ENCODE results near the gene TBXA2R.

TBXA2R gene

DNA sequence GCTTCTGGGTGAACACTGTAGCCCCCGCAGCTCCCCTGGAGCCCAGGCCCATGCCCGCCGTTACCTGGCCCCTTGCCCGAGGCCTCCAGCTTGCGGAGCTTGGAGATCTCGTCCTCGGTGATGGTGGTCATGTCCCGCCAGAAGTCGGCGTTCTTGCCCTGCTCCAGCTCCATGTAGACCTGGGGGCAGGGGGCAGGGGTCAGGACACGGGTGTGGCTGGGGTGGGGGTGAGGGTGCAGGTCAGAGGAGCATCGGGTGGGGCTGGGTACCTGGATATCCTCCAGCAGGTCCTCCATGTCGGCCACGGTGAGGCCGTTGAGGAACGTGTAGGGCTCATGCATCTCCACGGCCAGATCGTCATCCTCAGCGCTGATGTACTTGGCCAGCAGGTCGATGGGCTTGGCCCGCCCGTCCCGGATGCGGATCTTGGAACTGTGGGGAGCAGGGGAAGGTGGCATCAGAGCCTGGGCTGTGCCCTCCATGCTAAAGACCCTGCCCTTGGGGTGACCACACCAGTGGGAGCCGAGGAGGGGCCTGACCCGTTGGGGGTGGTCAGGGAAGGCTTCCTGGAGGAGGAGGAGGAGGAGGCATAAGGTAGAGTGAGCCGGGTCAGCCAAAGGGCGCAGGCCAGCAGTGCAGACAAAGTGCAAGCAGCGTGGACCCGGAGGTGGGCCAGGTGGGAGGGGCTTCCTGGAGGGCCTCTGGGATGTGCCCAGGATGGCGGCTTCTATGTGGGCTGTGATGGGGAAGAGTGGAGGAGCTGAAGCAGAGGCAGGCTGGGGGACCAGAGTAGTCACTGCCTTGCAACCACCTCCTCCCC is 12.3 kb upstream of the TBXA2R start:
- no peaks in the 10 kb centered on the region for H3K4me1 ChIP-seq (ENCODE audit: insufficient read depth, low read length, poor library complexity, severe bottlenecking)
- H3K27me3 ChIP-seq (ENCODE audit: insufficient read depth, low read length, poor library complexity, severe bottlenecking): no peaks in the 10 kb centered on the region
- H3K9me3 ChIP-seq (ENCODE audit: insufficient read depth, low read depth, low read length): no peaks in the 10 kb centered on the region
- H2AFZ ChIP-seq (ENCODE audit: low read length): no peak overlapping the region
- H3F3A ChIP-seq (ENCODE audit: low read depth): no peaks in the 10 kb centered on the region
- H3K79me2 ChIP-seq (ENCODE audit: insufficient read depth, low read length): peaks cover 1% of the 10 kb centered on the region; the same call in 1 of the 2 replicates
- H3K9ac ChIP-seq (ENCODE audit: low read depth, low read length, poor library complexity, severe bottlenecking): no peak overlapping the region
- H3K36me3 ChIP-seq (ENCODE audit: insufficient read depth, low read length): no peaks in the 10 kb centered on the region; the same call in 1 of the 2 replicates
- H4K20me1 ChIP-seq (ENCODE audit: insufficient read depth, low read length, poor library complexity, severe bottlenecking): no peaks in the 10 kb centered on the region
- no peak overlapping the region for H3K4me3 ChIP-seq (ENCODE audit: low read length, poor library complexity, severe bottlenecking)
- no peaks in the 10 kb centered on the region for H3K9me2 ChIP-seq (replicated peaks; ENCODE audit: low read depth, low read length)
- TF ChIP-seq, protein P1, sequence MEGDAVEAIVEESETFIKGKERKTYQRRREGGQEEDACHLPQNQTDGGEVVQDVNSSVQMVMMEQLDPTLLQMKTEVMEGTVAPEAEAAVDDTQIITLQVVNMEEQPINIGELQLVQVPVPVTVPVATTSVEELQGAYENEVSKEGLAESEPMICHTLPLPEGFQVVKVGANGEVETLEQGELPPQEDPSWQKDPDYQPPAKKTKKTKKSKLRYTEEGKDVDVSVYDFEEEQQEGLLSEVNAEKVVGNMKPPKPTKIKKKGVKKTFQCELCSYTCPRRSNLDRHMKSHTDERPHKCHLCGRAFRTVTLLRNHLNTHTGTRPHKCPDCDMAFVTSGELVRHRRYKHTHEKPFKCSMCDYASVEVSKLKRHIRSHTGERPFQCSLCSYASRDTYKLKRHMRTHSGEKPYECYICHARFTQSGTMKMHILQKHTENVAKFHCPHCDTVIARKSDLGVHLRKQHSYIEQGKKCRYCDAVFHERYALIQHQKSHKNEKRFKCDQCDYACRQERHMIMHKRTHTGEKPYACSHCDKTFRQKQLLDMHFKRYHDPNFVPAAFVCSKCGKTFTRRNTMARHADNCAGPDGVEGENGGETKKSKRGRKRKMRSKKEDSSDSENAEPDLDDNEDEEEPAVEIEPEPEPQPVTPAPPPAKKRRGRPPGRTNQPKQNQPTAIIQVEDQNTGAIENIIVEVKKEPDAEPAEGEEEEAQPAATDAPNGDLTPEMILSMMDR (conservative IDR thresholded peaks at IDR 0.05; ENCODE audit: low read length): 0 out of 2 replicates have a peak, but pooled peaks have one; percentile 20
- no peak for TF ChIP-seq EZH2phosphoT487 (IDR thresholded peaks at IDR 0.05; ENCODE audit: borderline replicate concordance)
- no peak overlapping the region for H3K4me2 ChIP-seq (ENCODE audit: low read depth, low read length, poor library complexity, severe bottlenecking)

DNA sequence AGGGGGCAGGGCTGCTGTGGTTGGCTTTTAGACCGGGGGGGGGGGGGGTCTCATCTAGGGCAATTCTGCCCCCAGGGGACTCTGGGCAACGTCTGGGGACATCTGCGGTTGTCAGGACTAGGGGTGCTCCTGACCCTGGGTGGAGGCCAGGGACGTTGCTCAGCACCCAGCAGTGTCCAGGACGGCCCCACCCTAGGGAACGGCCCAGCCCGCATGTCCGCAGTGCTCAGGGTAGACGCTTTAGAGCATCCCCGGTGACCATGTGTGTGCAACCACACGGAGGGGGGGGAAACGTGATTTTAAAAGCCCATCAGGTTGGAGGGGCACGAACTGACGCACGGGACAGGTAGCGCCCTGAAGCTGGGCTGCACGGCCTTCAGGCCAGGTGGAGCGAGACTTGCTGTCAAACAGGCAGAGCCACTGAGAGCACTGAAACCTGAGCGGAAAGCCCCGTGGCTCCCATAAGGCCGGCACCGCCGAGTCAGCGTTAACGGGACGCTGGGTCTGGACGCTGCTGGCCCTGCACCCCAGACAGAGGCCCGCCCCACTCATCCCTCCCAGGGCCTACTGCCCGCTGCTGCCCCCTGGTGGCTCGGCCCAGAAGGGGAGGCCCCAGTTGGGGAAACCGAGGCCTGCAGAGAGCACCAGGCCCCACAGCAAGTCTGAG is 11.6 kb upstream of the TBXA2R start:
- H3K36me3 ChIP-seq (ENCODE audit: insufficient read depth, low read length): no peaks in the 10 kb centered on the region; the same call in 1 of the 2 replicates
- no peak overlapping the region for H3K4me2 ChIP-seq (ENCODE audit: low read depth, low read length, poor library complexity, severe bottlenecking)
- no peaks in the 10 kb centered on the region for H3K27me3 ChIP-seq (ENCODE audit: insufficient read depth, low read length, poor library complexity, severe bottlenecking)
- no peak overlapping the region for H3K4me3 ChIP-seq (ENCODE audit: low read length, poor library complexity, severe bottlenecking)
- no peak overlapping the region for H2AFZ ChIP-seq (ENCODE audit: low read length)
- no peaks in the 10 kb centered on the region for H4K20me1 ChIP-seq (ENCODE audit: insufficient read depth, low read length, poor library complexity, severe bottlenecking)
- no peaks in the 10 kb centered on the region for H3F3A ChIP-seq (ENCODE audit: low read depth)
- H3K9ac ChIP-seq (ENCODE audit: low read depth, low read length, poor library complexity, severe bottlenecking): no peak overlapping the region
- H3K4me1 ChIP-seq (ENCODE audit: insufficient read depth, low read length, poor library complexity, severe bottlenecking): no peaks in the 10 kb centered on the region
- no peaks in the 10 kb centered on the region for H3K9me3 ChIP-seq (ENCODE audit: insufficient read depth, low read depth, low read length)
- no peaks in the 10 kb centered on the region for H3K79me2 ChIP-seq (ENCODE audit: insufficient read depth, low read length)
- no peaks in the 10 kb centered on the region for H3K9me2 ChIP-seq (replicated peaks; ENCODE audit: low read depth, low read length)
- TF ChIP-seq EZH2phosphoT487 (IDR thresholded peaks at IDR 0.05; ENCODE audit: borderline replicate concordance): no peak
- TF ChIP-seq, protein P1 (conservative IDR thresholded peaks at IDR 0.05; ENCODE audit: low read length): peak; percentile 85

DNA sequence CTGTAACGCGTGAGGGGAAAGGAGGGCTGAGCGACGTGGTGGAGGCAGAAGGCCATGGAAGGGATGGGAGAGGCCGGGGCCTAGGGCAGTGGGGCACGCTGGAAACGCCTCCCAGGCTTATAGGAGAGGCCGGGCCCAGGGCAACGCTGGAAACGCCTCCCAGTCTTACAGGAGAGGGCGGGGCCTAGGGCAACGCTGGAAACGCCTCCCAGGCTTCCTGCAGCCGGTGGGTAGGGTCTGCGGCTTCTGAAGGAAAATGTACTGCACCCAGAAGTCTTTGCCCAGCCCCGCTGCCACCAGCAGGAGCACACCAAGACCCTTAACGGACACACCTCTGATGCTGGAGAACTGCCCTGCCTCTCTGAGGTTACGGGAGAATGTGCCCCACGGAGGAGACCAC is 10.8 kb upstream of the TBXA2R start:
- no peaks in the 10 kb centered on the region; the same call in 1 of the 2 replicates for H3K36me3 ChIP-seq (ENCODE audit: insufficient read depth, low read length)
- H3F3A ChIP-seq (ENCODE audit: low read depth): no peaks in the 10 kb centered on the region
- no peaks in the 10 kb centered on the region for H3K9me2 ChIP-seq (replicated peaks; ENCODE audit: low read depth, low read length)
- no peaks in the 10 kb centered on the region for H3K4me1 ChIP-seq (ENCODE audit: insufficient read depth, low read length, poor library complexity, severe bottlenecking)
- no peak overlapping the region for H3K9ac ChIP-seq (ENCODE audit: low read depth, low read length, poor library complexity, severe bottlenecking)
- H3K79me2 ChIP-seq (ENCODE audit: insufficient read depth, low read length): no peaks in the 10 kb centered on the region
- H3K4me2 ChIP-seq (ENCODE audit: low read depth, low read length, poor library complexity, severe bottlenecking): no peak overlapping the region
- no peak overlapping the region for H3K4me3 ChIP-seq (ENCODE audit: low read length, poor library complexity, severe bottlenecking)
- H2AFZ ChIP-seq (ENCODE audit: low read length): no peak overlapping the region
- H3K27me3 ChIP-seq (ENCODE audit: insufficient read depth, low read length, poor library complexity, severe bottlenecking): no peaks in the 10 kb centered on the region
- no peaks in the 10 kb centered on the region for H3K9me3 ChIP-seq (ENCODE audit: insufficient read depth, low read depth, low read length)
- H4K20me1 ChIP-seq (ENCODE audit: insufficient read depth, low read length, poor library complexity, severe bottlenecking): no peaks in the 10 kb centered on the region
- TF ChIP-seq EZH2phosphoT487 (IDR thresholded peaks at IDR 0.05; ENCODE audit: borderline replicate concordance): no peak
- TF ChIP-seq, protein P1 (conservative IDR thresholded peaks at IDR 0.05; ENCODE audit: low read length): no peak

All from Loucy (cell line).